ENCODE data around the gene TREML4. TPM values are rescaled to one million over a fixed set of nuclear protein-coding genes. Genes with fewer than 3 reads are reported as not detected.

Gene TREML4
- total and polyA plus RNA-seq, 10 of the 15 experiments (the other 5 are each of a cell fraction or from before 2014, with no cell fraction given), result not detected

GRCh38 chr6:41229721-41230120 lies 1.6 kb downstream of the TREML4 start (continued):
- TF ChIP-seq E2F8 (IDR thresholded peaks at IDR 0.05; ENCODE audit: low read depth, partially characterized antibody) (no peak), BHLHE40 (IDR thresholded peaks at IDR 0.05; ENCODE audit: borderline replicate concordance in 1 of 2, low read depth in 2 of 2, low read length in 1 of 2) (no peak), SKIL (IDR thresholded peaks at IDR 0.05; ENCODE audit: low read depth, poor library complexity, severe bottlenecking) (no peak), TCF12 (IDR thresholded peaks at IDR 0.05; ENCODE audit: low read depth, low read length) (no peak), MYB (IDR thresholded peaks at IDR 0.05; ENCODE audit: borderline replicate concordance, low read depth, low read length) (no peak), KDM1A (IDR thresholded peaks at IDR 0.05; ENCODE audit: borderline replicate concordance) (no peak), FOXK2 (IDR thresholded peaks at IDR 0.05) (no peak)

GRCh38 chr6:41231246-41231645 lies 3.1 kb downstream of the TREML4 start:
- in situ Hi-C loops (cut with MboI) (no loop called here), intact Hi-C loops (cut with micrococcal nuclease; ENCODE audit: unreplicated experiment) (no loop called here)
- POLR2A ChIA-PET, result no interaction called here
- Histone ChIP-seq H3K27me3 (replicated peaks in 1 of 2; ENCODE audit: control insufficient read depth in 2 of 2, insufficient read depth in 2 of 2, low read length in 1 of 2) (peaks cover 0 to 3% of the 10 kb centered on the region in 2 experiments; a peak in 1 of 4 replicates), H3K27ac (ENCODE audit: control insufficient read depth, insufficient read depth) (no peak overlapping the region), H3K9ac (ENCODE audit: control insufficient read depth, insufficient read depth, low read length) (no peak overlapping the region), H3K4me2 (ENCODE audit: control insufficient read depth, insufficient read depth) (no peak overlapping the region), H2AFZ (ENCODE audit: control insufficient read depth, low read depth, low read length) (no peak overlapping the region), H4K20me1 (ENCODE audit: control insufficient read depth, insufficient read depth) (no peaks in the 10 kb centered on the region), H3K4me1 (ENCODE audit: control insufficient read depth, insufficient read depth, low read length) (no peaks in the 10 kb centered on the region), H3K4me3 (no peak overlapping the region), H3K79me2 (ENCODE audit: control insufficient read depth, insufficient read depth, low read length) (no peaks in the 10 kb centered on the region), H3K9me3 (replicated peaks; ENCODE audit: control insufficient read depth, insufficient read depth, low read length) (no peaks in the 10 kb centered on the region), H3K36me3 (ENCODE audit: control insufficient read depth in 2 of 2, insufficient read depth in 2 of 2, low read length in 1 of 2) (no peaks in the 10 kb centered on the region)
- no peak for FAIRE-seq
- SMC1A ChIA-PET (ENCODE audit: uncharacterized antibody, unreplicated experiment), result no interaction called here
- no TSS peak for BruUV-seq (replicated peaks)
- TF ChIP-seq SREBF2 (IDR thresholded peaks at IDR 0.05; ENCODE audit: low read length), result no peak
- TF ChIP-seq PAX8 (IDR thresholded peaks at IDR 0.05), result no peak
- TF ChIP-seq SUZ12 (IDR thresholded peaks at IDR 0.05; ENCODE audit: unreplicated experiment), result no peak
- CTCF ChIA-PET, result no interaction called here
- RAD21 ChIA-PET (ENCODE audit: unreplicated experiment), result no interaction called here
- DNase-seq (ENCODE audit: low read depth, low spot score), result no peak
- 46% methylated on average over 5 of the region's 5 CpGs for WGBS (ENCODE audit: insufficient coverage, insufficient replicate concordance, low lambda C conversion rate, missing lambda C conversion rate)
- ATAC-seq, result no peak
